ENCODE data around the gene HHEX. TPM values are rescaled to one million over a fixed set of nuclear protein-coding genes. Genes with fewer than 3 reads are reported as not detected.

Gene HHEX
- total and polyA plus RNA-seq, 2 donors from 2014 or later = 3.1 to 10.0 TPM

DNA sequence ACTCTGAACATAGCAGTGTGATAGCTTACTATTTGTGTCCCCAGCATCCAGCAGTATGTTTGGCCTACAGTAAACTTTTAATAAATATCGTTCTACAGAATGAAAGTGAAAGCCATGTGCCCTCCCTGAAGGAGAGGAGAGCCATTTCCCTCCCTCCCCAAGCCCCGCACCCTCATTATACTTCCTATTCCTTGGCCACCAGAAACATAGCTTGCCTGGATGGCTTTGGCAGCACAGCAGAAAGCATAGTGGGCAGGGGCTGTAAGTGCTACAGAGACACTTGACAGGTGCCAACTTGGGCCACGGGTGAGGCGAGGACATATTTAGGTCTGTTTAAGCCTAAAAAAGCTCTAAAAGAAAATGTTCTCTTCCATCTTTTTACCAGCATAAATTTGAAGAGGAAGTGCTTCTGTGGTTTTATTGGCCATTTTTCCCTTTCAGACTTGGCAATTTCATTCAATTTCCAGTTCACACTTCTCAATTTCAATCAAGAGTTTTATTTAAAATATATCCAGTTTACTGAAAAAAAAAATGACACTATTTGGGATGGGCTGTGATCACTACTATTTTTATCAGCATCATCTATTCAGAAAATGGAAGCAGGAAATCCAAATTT is 12.7 kb downstream of the HHEX start:
- H3K4me1 ChIP-seq (ENCODE audit: control insufficient read depth in 2 of 3, insufficient read depth in 2 of 3, low read depth in 1 of 3, low read length in 3 of 3) = peaks cover 0 to 5% (median 0%) of the 10 kb centered on the region in 3 donors
- no peak overlapping the region for H3K4me3 ChIP-seq (ENCODE audit: low read length in 3 of 3)
- no peak for FAIRE-seq
- peaks cover 13% of the 10 kb centered on the region for H3K27me3 ChIP-seq (ENCODE audit: control insufficient read depth, insufficient read depth, low read length)
- TF ChIP-seq, protein P1, sequence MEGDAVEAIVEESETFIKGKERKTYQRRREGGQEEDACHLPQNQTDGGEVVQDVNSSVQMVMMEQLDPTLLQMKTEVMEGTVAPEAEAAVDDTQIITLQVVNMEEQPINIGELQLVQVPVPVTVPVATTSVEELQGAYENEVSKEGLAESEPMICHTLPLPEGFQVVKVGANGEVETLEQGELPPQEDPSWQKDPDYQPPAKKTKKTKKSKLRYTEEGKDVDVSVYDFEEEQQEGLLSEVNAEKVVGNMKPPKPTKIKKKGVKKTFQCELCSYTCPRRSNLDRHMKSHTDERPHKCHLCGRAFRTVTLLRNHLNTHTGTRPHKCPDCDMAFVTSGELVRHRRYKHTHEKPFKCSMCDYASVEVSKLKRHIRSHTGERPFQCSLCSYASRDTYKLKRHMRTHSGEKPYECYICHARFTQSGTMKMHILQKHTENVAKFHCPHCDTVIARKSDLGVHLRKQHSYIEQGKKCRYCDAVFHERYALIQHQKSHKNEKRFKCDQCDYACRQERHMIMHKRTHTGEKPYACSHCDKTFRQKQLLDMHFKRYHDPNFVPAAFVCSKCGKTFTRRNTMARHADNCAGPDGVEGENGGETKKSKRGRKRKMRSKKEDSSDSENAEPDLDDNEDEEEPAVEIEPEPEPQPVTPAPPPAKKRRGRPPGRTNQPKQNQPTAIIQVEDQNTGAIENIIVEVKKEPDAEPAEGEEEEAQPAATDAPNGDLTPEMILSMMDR (IDR thresholded peaks at IDR 0.05; ENCODE audit: borderline replicate concordance, extremely low read depth, insufficient read depth) = no peak
- intact Hi-C loops (cut with DNase I) = no loop called here
- no peak overlapping the region for H3K9ac ChIP-seq (ENCODE audit: low read length in 3 of 3)
- no peak overlapping the region for H3K27ac ChIP-seq (ENCODE audit: low read depth in 2 of 2, low read length in 2 of 2)
- no peaks in the 10 kb centered on the region for H3K9me3 ChIP-seq (ENCODE audit: control insufficient read depth in 2 of 3, insufficient read depth in 1 of 3, low read length in 3 of 3)
- DNase-seq = no peak
- H3K36me3 ChIP-seq (ENCODE audit: control insufficient read depth in 2 of 3, insufficient read depth in 3 of 3, low read length in 3 of 3) = no peaks in the 10 kb centered on the region

GRCh38 chr10:92712016-92712889 is 22.5 kb downstream of the HHEX start:
- Histone ChIP-seq H3K9ac (ENCODE audit: low read length in 3 of 3) (no peak overlapping the region), H3K4me3 (ENCODE audit: low read length in 3 of 3) (no peak overlapping the region), H3K9me3 (ENCODE audit: control insufficient read depth in 2 of 3, insufficient read depth in 1 of 3, low read length in 3 of 3) (no peaks in the 10 kb centered on the region), H3K4me1 (ENCODE audit: control insufficient read depth in 2 of 3, insufficient read depth in 2 of 3, low read depth in 1 of 3, low read length in 3 of 3) (no peaks in the 10 kb centered on the region), H3K36me3 (ENCODE audit: control insufficient read depth in 2 of 3, insufficient read depth in 3 of 3, low read length in 3 of 3) (no peaks in the 10 kb centered on the region), H3K27ac (ENCODE audit: low read depth in 2 of 2, low read length in 2 of 2) (no peak overlapping the region), H3K27me3 (ENCODE audit: control insufficient read depth, insufficient read depth, low read length) (no peaks in the 10 kb centered on the region)
- TF ChIP-seq, protein P1 (IDR thresholded peaks at IDR 0.05; ENCODE audit: borderline replicate concordance, extremely low read depth, insufficient read depth) = no peak
- FAIRE-seq (no peak), DNase-seq (no peak)
- intact Hi-C loops (cut with DNase I) = no loop called here

- intact Hi-C loops (cut with DNase I) = no loop called here
- Histone ChIP-seq H3K9me3 (ENCODE audit: control insufficient read depth in 2 of 3, insufficient read depth in 1 of 3, low read length in 3 of 3) (no peaks in the 10 kb centered on the region), H3K36me3 (ENCODE audit: control insufficient read depth in 2 of 3, insufficient read depth in 3 of 3, low read length in 3 of 3) (no peaks in the 10 kb centered on the region), H3K27me3 (ENCODE audit: control insufficient read depth, insufficient read depth, low read length) (no peaks in the 10 kb centered on the region), H3K9ac (ENCODE audit: low read length in 3 of 3) (no peak overlapping the region), H3K4me1 (ENCODE audit: control insufficient read depth in 2 of 3, insufficient read depth in 2 of 3, low read depth in 1 of 3, low read length in 3 of 3) (no peaks in the 10 kb centered on the region), H3K4me3 (ENCODE audit: low read length in 3 of 3) (no peak overlapping the region), H3K27ac (ENCODE audit: low read depth in 2 of 2, low read length in 2 of 2) (no peak overlapping the region)
- TF ChIP-seq, protein P1 (IDR thresholded peaks at IDR 0.05; ENCODE audit: borderline replicate concordance, extremely low read depth, insufficient read depth) = no peak
- DNase-seq (no peak), FAIRE-seq (no peak)
These were observed 24.5 kb downstream of the HHEX start for GRCh38 chr10:92714152-92714845.
